ENCODE data around the gene TAF1B. TPM values are rescaled to one million over a fixed set of nuclear protein-coding genes. Genes with fewer than 3 reads are reported as not detected.

The TAF1B gene
- total RNA-seq, 1 experiment from 2014 or later = 29.9 TPM

DNA sequence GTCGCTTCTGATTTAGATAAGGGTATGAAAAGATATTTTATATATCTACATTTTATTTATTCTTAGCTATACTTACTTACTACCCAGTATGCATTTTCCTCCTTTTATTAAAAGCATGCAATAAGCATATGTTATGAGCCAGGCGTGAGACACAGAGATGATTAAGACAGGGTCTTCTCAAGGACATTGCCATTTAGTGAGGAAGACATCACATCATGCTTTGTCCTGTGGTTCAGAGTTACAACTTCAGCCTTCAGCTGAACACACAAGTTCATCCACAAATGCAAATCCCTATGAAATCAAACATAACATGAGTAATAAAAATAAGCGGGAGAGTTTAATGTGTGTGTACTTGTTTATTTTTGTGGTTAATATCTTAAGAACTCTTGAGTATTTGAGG, 138.4 kb downstream of the TAF1B start:
- no peak overlapping the region for H4K5ac ChIP-seq (ENCODE audit: insufficient read length, low read depth, low read length)
- H3K23ac ChIP-seq (ENCODE audit: insufficient read length, low read depth, low read length) = no peak overlapping the region
- H3K79me1 ChIP-seq (ENCODE audit: insufficient read depth, low read depth, low read length, poor library complexity, severe bottlenecking) = no peaks in the 10 kb centered on the region
- H3K79me2 ChIP-seq (ENCODE audit: insufficient read depth, low read length) = no peaks in the 10 kb centered on the region
- H3K27me3 ChIP-seq (ENCODE audit: insufficient read depth, low read length) = no peaks in the 10 kb centered on the region
- no peak overlapping the region for H2BK5ac ChIP-seq (ENCODE audit: insufficient read length, low read length)
- H2BK12ac ChIP-seq (ENCODE audit: insufficient read length, low read depth, low read length) = no peak overlapping the region
- H3K27ac Mint-ChIP-seq = no peak overlapping the region
- H3K23me2 ChIP-seq (ENCODE audit: insufficient read length, low read depth, low read length, poor library complexity, severe bottlenecking) = no peaks in the 10 kb centered on the region
- H4K20me1 ChIP-seq (ENCODE audit: control insufficient read depth, insufficient read depth, insufficient read length) = no peaks in the 10 kb centered on the region
- H2BK15ac ChIP-seq (ENCODE audit: low read depth, low read length) = no peak overlapping the region
- no peaks in the 10 kb centered on the region for H3K9me3 Mint-ChIP-seq
- no peak overlapping the region for H3K9ac ChIP-seq (ENCODE audit: extremely low read depth, insufficient read length, low read length)
- no peak overlapping the region for H3K27ac ChIP-seq (ENCODE audit: insufficient read length, low read depth, low read length)
- no peak overlapping the region for H3K4ac ChIP-seq (ENCODE audit: low read depth, low read length)
- H3K4me3 Mint-ChIP-seq = no peak overlapping the region
- no peak overlapping the region for H3K18ac ChIP-seq (ENCODE audit: insufficient read length, low read depth, low read length)
- H3K56ac ChIP-seq (ENCODE audit: insufficient read length, low read depth, low read length) = no peak overlapping the region
- H4K8ac ChIP-seq (replicated peaks; ENCODE audit: insufficient read length, low read depth, low read length) = no peak overlapping the region
- no peak overlapping the region for H2AFZ ChIP-seq (ENCODE audit: low read length)
- no peak overlapping the region for H3K4me2 ChIP-seq (ENCODE audit: insufficient read depth, insufficient read length, low read length)
- no peak overlapping the region for H3T11ph ChIP-seq (ENCODE audit: low read length)
- TF ChIP-seq, protein P1, sequence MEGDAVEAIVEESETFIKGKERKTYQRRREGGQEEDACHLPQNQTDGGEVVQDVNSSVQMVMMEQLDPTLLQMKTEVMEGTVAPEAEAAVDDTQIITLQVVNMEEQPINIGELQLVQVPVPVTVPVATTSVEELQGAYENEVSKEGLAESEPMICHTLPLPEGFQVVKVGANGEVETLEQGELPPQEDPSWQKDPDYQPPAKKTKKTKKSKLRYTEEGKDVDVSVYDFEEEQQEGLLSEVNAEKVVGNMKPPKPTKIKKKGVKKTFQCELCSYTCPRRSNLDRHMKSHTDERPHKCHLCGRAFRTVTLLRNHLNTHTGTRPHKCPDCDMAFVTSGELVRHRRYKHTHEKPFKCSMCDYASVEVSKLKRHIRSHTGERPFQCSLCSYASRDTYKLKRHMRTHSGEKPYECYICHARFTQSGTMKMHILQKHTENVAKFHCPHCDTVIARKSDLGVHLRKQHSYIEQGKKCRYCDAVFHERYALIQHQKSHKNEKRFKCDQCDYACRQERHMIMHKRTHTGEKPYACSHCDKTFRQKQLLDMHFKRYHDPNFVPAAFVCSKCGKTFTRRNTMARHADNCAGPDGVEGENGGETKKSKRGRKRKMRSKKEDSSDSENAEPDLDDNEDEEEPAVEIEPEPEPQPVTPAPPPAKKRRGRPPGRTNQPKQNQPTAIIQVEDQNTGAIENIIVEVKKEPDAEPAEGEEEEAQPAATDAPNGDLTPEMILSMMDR (conservative IDR thresholded peaks at IDR 0.05) = no peak
- H2BK120ac ChIP-seq (ENCODE audit: low read depth, low read length, poor library complexity, severe bottlenecking) = no peak overlapping the region
- H2BK20ac ChIP-seq (ENCODE audit: low read depth, low read length, poor library complexity, severe bottlenecking) = no peak overlapping the region
- H4K91ac ChIP-seq (ENCODE audit: insufficient read length, low read depth, low read length) = no peak overlapping the region
- no peak for DNase-seq
- H2AK5ac ChIP-seq (ENCODE audit: insufficient read length, low read length) = no peak overlapping the region
- H3K4me1 ChIP-seq (ENCODE audit: insufficient read depth, low read length) = no peaks in the 10 kb centered on the region
- no peaks in the 10 kb centered on the region for H3K9me3 ChIP-seq (ENCODE audit: control insufficient read depth, low read depth, low read length)
- no peak overlapping the region for H3K14ac ChIP-seq (ENCODE audit: insufficient read depth, low read length)
- no peaks in the 10 kb centered on the region for H3K4me1 Mint-ChIP-seq
- 100% methylated on average over 1 of the region's 3 CpGs for WGBS (ENCODE audit: extremely low coverage, insufficient read length, low lambda C conversion rate)
- no peaks in the 10 kb centered on the region; a peak in 2 of 7 replicates for H3K36me3 Mint-ChIP-seq (ENCODE audit: insufficient read depth in 1 of 3, low read depth in 3 of 3)
- no peaks in the 10 kb centered on the region; the same call in 1 of the 2 replicates for H3K27me3 Mint-ChIP-seq (ENCODE audit: low read depth)
